Measurements from ENCODE around the gene AMHR2. TPM values are rescaled to one million over a fixed set of nuclear protein-coding genes. Genes with fewer than 3 reads are reported as not detected.
"Not testable (repeated sequence)": the region's sequence is repeated elsewhere in the genome, so short reads cannot be mapped to it uniquely, and the experiment has no call there.

AMHR2 gene
- total RNA-seq, 1 experiment from 2014 or later = not detected

DNA sequence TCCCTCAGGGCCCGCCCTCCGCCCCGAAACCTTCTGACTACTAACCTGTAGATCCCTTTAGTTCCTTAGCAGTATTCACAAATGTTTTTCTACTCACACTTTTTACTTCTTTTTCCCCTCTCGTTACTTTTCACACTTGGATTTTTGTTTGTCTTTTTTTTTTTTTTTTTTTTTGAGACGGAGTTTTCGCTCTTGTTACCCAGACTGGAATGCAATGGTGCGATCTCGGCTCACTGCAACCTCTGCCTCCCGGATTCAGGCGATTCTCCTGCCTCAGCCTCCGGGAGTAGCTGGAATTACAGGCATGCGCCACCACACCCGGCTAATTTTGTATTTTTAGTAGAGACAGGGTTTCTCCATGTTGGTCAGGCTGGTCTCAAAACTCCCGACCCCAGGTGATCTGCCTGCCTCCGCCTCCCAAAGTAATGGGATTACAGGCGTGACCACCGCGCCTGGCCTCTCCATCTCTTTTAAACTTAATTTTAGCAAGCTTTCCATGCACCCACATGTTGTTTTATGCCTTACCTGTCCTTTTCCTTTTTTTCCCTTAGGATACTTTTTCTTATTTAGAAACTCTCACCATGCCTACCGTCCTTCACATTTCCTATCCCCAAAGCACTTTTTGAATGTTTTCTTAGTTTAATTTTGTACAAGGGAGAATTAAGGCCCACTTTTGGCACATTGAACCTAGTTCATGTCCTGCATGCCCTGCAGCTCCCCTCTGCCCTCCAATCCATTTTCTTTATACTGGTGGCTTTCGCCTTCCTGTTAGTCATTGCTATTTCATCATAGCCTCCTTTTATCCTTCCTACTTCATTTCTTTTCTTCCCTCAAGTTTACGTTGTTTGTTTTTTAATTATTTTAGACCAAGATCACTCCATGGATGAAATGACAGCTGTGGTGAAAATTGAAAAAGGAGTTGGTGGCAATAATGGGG is 42.6 kb upstream of the AMHR2 start:
- no peak for DNase-seq (ENCODE audit: low spot score)
- Histone ChIP-seq H3K27me3 (replicated peaks; ENCODE audit: insufficient read depth, low read depth, low read length, poor library complexity) (no peaks in the 10 kb centered on the region), H3K27ac (ENCODE audit: low read depth, low read length, poor library complexity, severe bottlenecking) (peak overlapping the region; percentile 98), H3K4me3 (ENCODE audit: low read depth, low read length, poor library complexity, severe bottlenecking) (peak overlapping the region; percentile 77), H3K4me1 (ENCODE audit: insufficient read depth, low read length, poor library complexity, severe bottlenecking) (peaks cover 26% of the 10 kb centered on the region), H3K36me3 (ENCODE audit: insufficient read depth, low read length, poor library complexity, severe bottlenecking) (peaks cover 36% of the 10 kb centered on the region), H3K9me3 (ENCODE audit: low read depth, low read length, poor library complexity, severe bottlenecking) (no peaks in the 10 kb centered on the region)
- TF ChIP-seq, protein P1, sequence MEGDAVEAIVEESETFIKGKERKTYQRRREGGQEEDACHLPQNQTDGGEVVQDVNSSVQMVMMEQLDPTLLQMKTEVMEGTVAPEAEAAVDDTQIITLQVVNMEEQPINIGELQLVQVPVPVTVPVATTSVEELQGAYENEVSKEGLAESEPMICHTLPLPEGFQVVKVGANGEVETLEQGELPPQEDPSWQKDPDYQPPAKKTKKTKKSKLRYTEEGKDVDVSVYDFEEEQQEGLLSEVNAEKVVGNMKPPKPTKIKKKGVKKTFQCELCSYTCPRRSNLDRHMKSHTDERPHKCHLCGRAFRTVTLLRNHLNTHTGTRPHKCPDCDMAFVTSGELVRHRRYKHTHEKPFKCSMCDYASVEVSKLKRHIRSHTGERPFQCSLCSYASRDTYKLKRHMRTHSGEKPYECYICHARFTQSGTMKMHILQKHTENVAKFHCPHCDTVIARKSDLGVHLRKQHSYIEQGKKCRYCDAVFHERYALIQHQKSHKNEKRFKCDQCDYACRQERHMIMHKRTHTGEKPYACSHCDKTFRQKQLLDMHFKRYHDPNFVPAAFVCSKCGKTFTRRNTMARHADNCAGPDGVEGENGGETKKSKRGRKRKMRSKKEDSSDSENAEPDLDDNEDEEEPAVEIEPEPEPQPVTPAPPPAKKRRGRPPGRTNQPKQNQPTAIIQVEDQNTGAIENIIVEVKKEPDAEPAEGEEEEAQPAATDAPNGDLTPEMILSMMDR (conservative IDR thresholded peaks at IDR 0.05; ENCODE audit: low read depth, low read length) = no peak
- no peak for TF ChIP-seq EZH2 (IDR thresholded peaks at IDR 0.05; ENCODE audit: borderline replicate concordance, low read depth, low read length, poor library complexity, severe bottlenecking)
- TSS peak; percentile 44 for BruUV-seq (replicated peaks)
- CTCF ChIA-PET = interaction anchor here (1.1 to 1.5 kb wide), 2 partner anchors 32 to 40 kb away, joined by 5 to 6 read pairs; no protein-coding TSS in a partner anchor
- POLR2A ChIA-PET (ENCODE audit: low non-redundant PET) = interaction anchor here (0.6 kb wide), 1 partner anchor 79 kb away, joined by 3 read pairs; no protein-coding TSS in a partner anchor
- intact Hi-C loops (cut with micrococcal nuclease; ENCODE audit: unreplicated experiment) = no loop called here

DNA sequence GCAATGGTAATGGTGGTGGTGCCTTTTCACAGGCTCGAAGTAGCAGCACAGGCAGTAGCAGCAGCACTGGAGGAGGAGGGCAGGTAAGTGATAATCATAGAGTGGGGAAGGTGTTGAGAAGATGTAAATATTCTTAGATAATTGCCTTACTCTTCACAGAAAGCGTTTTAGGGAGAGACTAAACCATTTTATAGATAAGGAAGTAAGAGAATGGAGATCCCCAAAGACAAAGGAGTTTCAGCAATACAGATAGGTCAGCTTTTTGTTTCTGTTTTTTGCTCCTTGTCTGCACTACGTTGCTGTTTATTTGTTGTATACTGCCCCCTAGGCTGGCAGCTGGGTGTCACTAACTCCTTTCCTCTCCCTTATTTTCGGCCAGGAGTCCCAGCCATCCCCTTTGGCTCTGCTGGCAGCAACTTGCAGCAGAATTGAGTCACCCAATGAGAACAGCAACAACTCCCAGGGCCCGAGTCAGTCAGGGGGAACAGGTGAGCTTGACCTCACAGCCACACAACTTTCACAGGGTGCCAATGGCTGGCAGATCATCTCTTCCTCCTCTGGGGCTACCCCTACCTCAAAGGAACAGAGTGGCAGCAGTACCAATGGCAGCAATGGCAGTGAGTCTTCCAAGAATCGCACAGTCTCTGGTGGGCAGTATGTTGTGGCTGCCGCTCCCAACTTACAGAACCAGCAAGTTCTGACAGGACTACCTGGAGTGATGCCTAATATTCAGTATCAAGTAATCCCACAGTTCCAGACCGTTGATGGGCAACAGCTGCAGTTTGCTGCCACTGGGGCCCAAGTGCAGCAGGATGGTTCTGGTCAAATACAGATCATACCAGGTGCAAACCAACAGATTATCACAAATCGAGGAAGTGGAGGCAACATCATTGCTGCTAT is 41.7 kb upstream of the AMHR2 start:
- peak overlapping the region; percentile 77 for H3K4me3 ChIP-seq (ENCODE audit: low read depth, low read length, poor library complexity, severe bottlenecking)
- H3K4me1 ChIP-seq (ENCODE audit: insufficient read depth, low read length, poor library complexity, severe bottlenecking) = peaks cover 29% of the 10 kb centered on the region
- no peaks in the 10 kb centered on the region for H3K9me3 ChIP-seq (ENCODE audit: low read depth, low read length, poor library complexity, severe bottlenecking)
- ChIA-PET CTCF (interaction anchor here (1.1 to 1.5 kb wide), 2 partner anchors 32 to 39 kb away, joined by 5 to 6 read pairs; no protein-coding TSS in a partner anchor), POLR2A (ENCODE audit: low non-redundant PET) (interaction anchor here (0.6 kb wide), 1 partner anchor 78 kb away, joined by 3 read pairs; no protein-coding TSS in a partner anchor)
- TF ChIP-seq EZH2 (IDR thresholded peaks at IDR 0.05; ENCODE audit: borderline replicate concordance, low read depth, low read length, poor library complexity, severe bottlenecking) = no peak
- TF ChIP-seq, protein P1 (conservative IDR thresholded peaks at IDR 0.05; ENCODE audit: low read depth, low read length) = peak; percentile 59
- H3K27me3 ChIP-seq (replicated peaks; ENCODE audit: insufficient read depth, low read depth, low read length, poor library complexity) = no peaks in the 10 kb centered on the region
- H3K36me3 ChIP-seq (ENCODE audit: insufficient read depth, low read length, poor library complexity, severe bottlenecking) = peaks cover 46% of the 10 kb centered on the region
- peak overlapping the region; percentile 98 for H3K27ac ChIP-seq (ENCODE audit: low read depth, low read length, poor library complexity, severe bottlenecking)
- intact Hi-C loops (cut with micrococcal nuclease; ENCODE audit: unreplicated experiment) = no loop called here
- BruUV-seq (replicated peaks) = no TSS peak
- peak; percentile 72 for DNase-seq (ENCODE audit: low spot score)

DNA sequence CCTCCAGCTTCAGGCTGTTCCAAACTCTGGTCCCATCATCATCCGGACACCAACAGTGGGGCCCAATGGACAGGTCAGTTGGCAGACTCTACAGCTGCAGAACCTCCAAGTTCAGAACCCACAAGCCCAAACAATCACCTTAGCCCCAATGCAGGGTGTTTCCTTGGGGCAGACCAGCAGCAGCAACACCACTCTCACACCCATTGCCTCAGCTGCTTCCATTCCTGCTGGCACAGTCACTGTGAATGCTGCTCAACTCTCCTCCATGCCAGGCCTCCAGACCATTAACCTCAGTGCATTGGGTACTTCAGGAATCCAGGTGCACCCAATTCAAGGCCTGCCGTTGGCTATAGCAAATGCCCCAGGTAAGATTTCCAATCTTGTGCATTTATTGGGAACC is 40.4 kb upstream of the AMHR2 start:
- Histone ChIP-seq H3K4me1 (ENCODE audit: insufficient read depth, low read length, poor library complexity, severe bottlenecking) (peaks cover 37% of the 10 kb centered on the region), H3K9me3 (ENCODE audit: low read depth, low read length, poor library complexity, severe bottlenecking) (no peaks in the 10 kb centered on the region), H3K27me3 (replicated peaks; ENCODE audit: insufficient read depth, low read depth, low read length, poor library complexity) (no peaks in the 10 kb centered on the region), H3K36me3 (ENCODE audit: insufficient read depth, low read length, poor library complexity, severe bottlenecking) (peaks cover 47% of the 10 kb centered on the region), H3K4me3 (ENCODE audit: low read depth, low read length, poor library complexity, severe bottlenecking) (peak overlapping the region; percentile 38), H3K27ac (ENCODE audit: low read depth, low read length, poor library complexity, severe bottlenecking) (no peak overlapping the region)
- CTCF ChIA-PET = interaction anchor here (0.5 to 1.0 kb wide), 2 partner anchors 38 to 376 kb away, joined by 3 read pairs; no protein-coding TSS in a partner anchor
- DNase-seq (ENCODE audit: low spot score) = no peak
- intact Hi-C loops (cut with micrococcal nuclease; ENCODE audit: unreplicated experiment) = no loop called here
- no peak for TF ChIP-seq EZH2 (IDR thresholded peaks at IDR 0.05; ENCODE audit: borderline replicate concordance, low read depth, low read length, poor library complexity, severe bottlenecking)
- TF ChIP-seq, protein P1 (conservative IDR thresholded peaks at IDR 0.05; ENCODE audit: low read depth, low read length) = no peak
- POLR2A ChIA-PET (ENCODE audit: low non-redundant PET) = no interaction called here
- BruUV-seq (replicated peaks) = no TSS peak

DNA sequence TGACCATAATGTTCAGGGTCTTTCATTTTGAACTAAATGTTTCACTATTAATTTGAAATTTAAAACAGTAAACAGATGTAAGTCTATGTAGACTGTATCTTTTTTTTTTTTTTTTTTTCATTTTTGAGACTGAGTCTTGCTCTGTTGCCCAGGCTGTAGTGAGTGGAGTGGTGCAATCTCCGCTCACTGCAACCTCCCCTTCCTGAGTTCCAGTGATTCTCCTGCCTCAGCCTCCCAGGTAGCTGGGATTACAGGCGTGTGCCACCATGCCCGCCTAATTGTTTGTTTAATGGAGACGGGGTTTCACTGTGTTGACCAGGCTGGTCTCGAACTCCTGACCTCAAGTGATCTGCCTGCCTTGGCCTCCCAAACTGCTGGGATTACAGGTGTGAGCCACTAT is 37.3 kb upstream of the AMHR2 start:
- H3K27me3 ChIP-seq (replicated peaks; ENCODE audit: insufficient read depth, low read depth, low read length, poor library complexity); intact Hi-C loops (cut with micrococcal nuclease; ENCODE audit: unreplicated experiment); POLR2A ChIA-PET (ENCODE audit: low non-redundant PET); DNase-seq (ENCODE audit: low spot score); H3K9me3 ChIP-seq (ENCODE audit: low read depth, low read length, poor library complexity, severe bottlenecking); BruUV-seq (replicated peaks): not testable (repeated sequence)
- peak overlapping the region; percentile 52 for H3K27ac ChIP-seq (ENCODE audit: low read depth, low read length, poor library complexity, severe bottlenecking)
- H3K4me1 ChIP-seq (ENCODE audit: insufficient read depth, low read length, poor library complexity, severe bottlenecking) = peaks cover 58% of the 10 kb centered on the region
- CTCF ChIA-PET = interaction anchor here (0.7 kb wide), 1 partner anchor 73 kb away, joined by 3 read pairs; no protein-coding TSS in a partner anchor
- H3K4me3 ChIP-seq (ENCODE audit: low read depth, low read length, poor library complexity, severe bottlenecking) = peak overlapping the region; percentile 28
- H3K36me3 ChIP-seq (ENCODE audit: insufficient read depth, low read length, poor library complexity, severe bottlenecking) = peaks cover 58% of the 10 kb centered on the region
